Suprapubic skin (tissue), 4 donors: Measurements from ENCODE around the gene BMP10. TPM values are rescaled to one million over a fixed set of nuclear protein-coding genes. Genes with fewer than 3 reads are reported as not detected.

Experiments
- DNase-seq, 2 donors: peaks; one replicate each; pipeline ENCODE4 v3.0.0-alpha.2; 2019; ENCODE audit warnings: low spot score in 2 of 2
- H3K27ac ChIP-seq: fragments of 200-600 bp; sonication (generic); one replicate; pipeline ENCODE4 v1.5.1; 2019
- H3K27me3 ChIP-seq: fragments of 200-600 bp; sonication (generic); one replicate; pipeline ENCODE4 v1.5.1; 2019
- H3K36me3 ChIP-seq: fragments of 200-600 bp; sonication (generic); one replicate; pipeline ENCODE4 v1.5.1; 2019
- H3K4me1 ChIP-seq: fragments of 200-600 bp; sonication (generic); one replicate; pipeline ENCODE4 v1.5.1; 2019
- H3K4me3 ChIP-seq: fragments of 200-600 bp; sonication (generic); one replicate; pipeline ENCODE4 v1.5.1; 2019; ENCODE audit warnings: mild to moderate bottlenecking
- H3K9me3 ChIP-seq: fragments of 200-600 bp; sonication (generic); one replicate; pipeline ENCODE4 v1.5.1; 2019
- EP300 ChIP-seq: sonication (generic); formaldehyde crosslinking; IDR thresholded peaks from one replicate; pipeline ENCODE4 v1.6.1; 2017; ENCODE audit warnings: antibody characterized with exemption
- POLR2A ChIP-seq, 2 donors: fragments of 450-650 bp; IDR thresholded peaks; one replicate each; pipeline ENCODE4 v1.6.1; 2017; ENCODE audit warnings: antibody characterized with exemption in 2 of 2, mild to moderate bottlenecking in 2 of 2, moderate library complexity in 2 of 2
- POLR2AphosphoS5 ChIP-seq, 3 donors: sonication (generic); formaldehyde crosslinking; IDR thresholded peaks; one replicate each; pipeline ENCODE4 v1.6.1; 2017; ENCODE audit warnings: antibody characterized with exemption in 3 of 3
- WGBS: methylation state at CpG from one replicate; pipeline ENCODE4 v1.1.5; 2018; 5-methylcytosine and 5-hydroxymethylcytosine counted together
- total RNA-seq, 4 donors: library from RNA; depleted of rRNA; stranded (reverse); fragments of >200 nt; gene quantifications; one replicate each; pipeline ENCODE4 v1.1.0, GENCODE V29; 2016
- TF ChIP-seq, protein P1 (sequence below), 2 donors: fragments of 200-600 bp in 1 of 2; fragments of 450-650 bp in 1 of 2; sonication (generic) in 1 of 2; IDR thresholded peaks; one replicate each; pipeline ENCODE4 v1.5.1; 2016 to 2019; ENCODE audit warnings: antibody characterized with exemption in 2 of 2, mild to moderate bottlenecking in 1 of 2, moderate library complexity in 1 of 2

Gene BMP10, protein sequence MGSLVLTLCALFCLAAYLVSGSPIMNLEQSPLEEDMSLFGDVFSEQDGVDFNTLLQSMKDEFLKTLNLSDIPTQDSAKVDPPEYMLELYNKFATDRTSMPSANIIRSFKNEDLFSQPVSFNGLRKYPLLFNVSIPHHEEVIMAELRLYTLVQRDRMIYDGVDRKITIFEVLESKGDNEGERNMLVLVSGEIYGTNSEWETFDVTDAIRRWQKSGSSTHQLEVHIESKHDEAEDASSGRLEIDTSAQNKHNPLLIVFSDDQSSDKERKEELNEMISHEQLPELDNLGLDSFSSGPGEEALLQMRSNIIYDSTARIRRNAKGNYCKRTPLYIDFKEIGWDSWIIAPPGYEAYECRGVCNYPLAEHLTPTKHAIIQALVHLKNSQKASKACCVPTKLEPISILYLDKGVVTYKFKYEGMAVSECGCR
- not detected for total RNA-seq

DNA sequence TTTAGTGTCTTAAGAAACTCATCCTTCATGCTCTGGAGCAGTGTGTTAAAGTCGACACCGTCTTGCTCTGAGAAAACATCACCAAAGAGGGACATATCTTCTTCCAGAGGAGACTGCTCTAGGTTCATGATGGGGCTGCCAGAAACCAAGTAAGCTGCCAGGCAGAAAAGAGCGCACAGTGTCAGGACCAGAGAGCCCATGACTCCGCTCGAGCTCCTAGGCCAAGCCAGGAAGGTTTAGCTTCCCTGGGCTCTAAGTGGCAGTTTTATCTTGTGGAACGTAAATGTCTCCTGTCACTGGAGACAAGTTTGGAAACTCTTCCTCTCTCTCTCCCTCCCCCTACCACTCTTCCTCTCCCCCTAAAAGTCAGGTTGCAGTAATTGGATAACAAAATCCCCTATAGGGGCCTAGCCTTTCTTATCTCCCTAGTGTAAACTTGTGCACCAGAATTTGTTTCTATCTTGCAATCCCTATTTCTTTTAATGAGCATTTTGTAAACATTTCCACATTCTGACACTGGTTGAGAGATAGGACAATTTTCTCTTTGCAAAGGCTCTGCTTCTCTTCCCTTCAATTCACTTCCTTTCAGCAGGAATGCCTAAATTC is at the start of gene BMP10:
BMP10 (minus strand) TSS at position 239 of the 606 bp plus-strand sequence; CDS start at position 200, 39 bp downstream.
- Histone ChIP-seq H3K4me3 (no peak within 1 kb of the TSS), H3K9me3 (no peaks in the 10 kb centered on the region), H3K36me3 (no peaks in the 10 kb centered on the region), H3K27me3 (no peaks in the 10 kb centered on the region), H3K4me1 (no peaks in the 10 kb centered on the region), H3K27ac (no peak within 1 kb of the TSS)
- 91% methylated on average over 6 of the region's 6 CpGs for WGBS
- TF ChIP-seq EP300 (no peak), POLR2AphosphoS5 (IDR thresholded peaks at IDR 0.05) (no peak), POLR2A (IDR thresholded peaks at IDR 0.05) (no peak)
- TF ChIP-seq, protein P1, sequence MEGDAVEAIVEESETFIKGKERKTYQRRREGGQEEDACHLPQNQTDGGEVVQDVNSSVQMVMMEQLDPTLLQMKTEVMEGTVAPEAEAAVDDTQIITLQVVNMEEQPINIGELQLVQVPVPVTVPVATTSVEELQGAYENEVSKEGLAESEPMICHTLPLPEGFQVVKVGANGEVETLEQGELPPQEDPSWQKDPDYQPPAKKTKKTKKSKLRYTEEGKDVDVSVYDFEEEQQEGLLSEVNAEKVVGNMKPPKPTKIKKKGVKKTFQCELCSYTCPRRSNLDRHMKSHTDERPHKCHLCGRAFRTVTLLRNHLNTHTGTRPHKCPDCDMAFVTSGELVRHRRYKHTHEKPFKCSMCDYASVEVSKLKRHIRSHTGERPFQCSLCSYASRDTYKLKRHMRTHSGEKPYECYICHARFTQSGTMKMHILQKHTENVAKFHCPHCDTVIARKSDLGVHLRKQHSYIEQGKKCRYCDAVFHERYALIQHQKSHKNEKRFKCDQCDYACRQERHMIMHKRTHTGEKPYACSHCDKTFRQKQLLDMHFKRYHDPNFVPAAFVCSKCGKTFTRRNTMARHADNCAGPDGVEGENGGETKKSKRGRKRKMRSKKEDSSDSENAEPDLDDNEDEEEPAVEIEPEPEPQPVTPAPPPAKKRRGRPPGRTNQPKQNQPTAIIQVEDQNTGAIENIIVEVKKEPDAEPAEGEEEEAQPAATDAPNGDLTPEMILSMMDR (IDR thresholded peaks at IDR 0.05), result no peak
- no peak for DNase-seq

DNA sequence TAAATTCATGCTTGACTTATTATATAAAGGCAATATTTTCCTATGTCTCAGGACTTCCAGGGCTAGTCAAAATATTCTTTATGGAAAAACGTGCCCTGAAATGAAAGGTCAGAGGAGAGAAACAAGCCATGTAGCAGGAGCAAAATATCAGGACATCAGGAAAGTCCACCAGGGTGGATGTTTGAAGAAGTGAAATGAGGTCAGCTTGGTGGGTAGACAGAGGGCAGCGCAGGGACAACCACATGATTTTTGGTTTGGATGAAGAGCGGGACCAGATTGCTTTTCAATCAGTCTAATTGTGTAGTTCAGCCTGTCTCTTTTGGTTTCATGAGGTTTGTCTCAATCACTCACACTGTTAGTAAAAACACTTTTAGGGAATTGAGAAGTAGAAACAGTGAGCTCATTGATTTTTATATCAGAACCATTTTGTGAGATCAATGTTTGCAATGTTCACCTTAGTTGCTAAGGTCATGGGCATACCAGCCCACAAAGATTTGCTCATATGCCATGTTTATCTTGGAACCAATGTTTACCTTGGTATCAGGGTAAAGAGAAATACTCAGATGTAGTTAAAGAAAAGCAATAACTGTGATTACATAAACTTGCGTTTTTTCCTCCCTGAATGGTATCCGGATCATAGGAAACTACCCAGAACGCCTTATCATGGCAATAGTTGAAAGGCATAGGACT is 49.4 kb upstream of the BMP10 start:
- WGBS, result 87% methylated on average over 6 of the region's 6 CpGs

DNA sequence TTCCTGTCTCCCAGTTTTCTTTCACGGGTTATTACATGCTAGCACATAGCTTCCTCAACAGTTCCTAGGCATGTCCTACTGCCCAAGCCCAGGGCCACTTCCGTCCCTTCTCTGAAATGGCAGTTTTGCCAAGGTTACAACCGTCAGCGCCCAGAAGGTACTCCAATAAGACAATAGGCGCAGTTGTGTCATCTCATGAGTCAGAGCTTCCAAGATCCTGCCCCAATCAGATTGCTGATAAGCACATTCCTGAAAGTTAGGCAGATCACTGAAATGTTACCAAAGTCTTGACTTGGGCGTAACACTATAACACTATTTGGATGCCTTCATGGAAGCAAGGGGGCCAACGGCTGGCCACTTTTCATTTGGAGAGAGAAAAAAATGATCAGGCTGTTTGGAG is 47.3 kb upstream of the BMP10 start:
- H3K36me3 ChIP-seq, result no peaks in the 10 kb centered on the region
- TF ChIP-seq POLR2A (IDR thresholded peaks at IDR 0.05), result no peak
- TF ChIP-seq POLR2AphosphoS5 (IDR thresholded peaks at IDR 0.05), result no peak
- no peak for TF ChIP-seq EP300
- H3K27ac ChIP-seq, result no peak overlapping the region
- no peaks in the 10 kb centered on the region for H3K9me3 ChIP-seq
- no peaks in the 10 kb centered on the region for H3K27me3 ChIP-seq
- peaks cover 6% of the 10 kb centered on the region for H3K4me1 ChIP-seq
- H3K4me3 ChIP-seq, result no peak overlapping the region
- 72% methylated on average over 7 of the region's 7 CpGs for WGBS
- DNase-seq, result no peak

More for the DNA sequence above, 49.4 kb upstream of the BMP10 start:
- Histone ChIP-seq H3K27me3 (no peaks in the 10 kb centered on the region), H3K4me3 (no peak overlapping the region), H3K36me3 (no peaks in the 10 kb centered on the region), H3K4me1 (peaks cover 6% of the 10 kb centered on the region), H3K27ac (no peak overlapping the region), H3K9me3 (no peaks in the 10 kb centered on the region)
- TF ChIP-seq, protein P1 (IDR thresholded peaks at IDR 0.05), result no peak
- TF ChIP-seq POLR2AphosphoS5 (IDR thresholded peaks at IDR 0.05) (no peak), EP300 (no peak), POLR2A (IDR thresholded peaks at IDR 0.05) (no peak)
- DNase-seq, result no peak

GRCh38 chr2:68917034-68917718 is 46.0 kb upstream of the BMP10 start:
- no peak for DNase-seq
- WGBS, result 44% methylated on average over 3 of the region's 3 CpGs
- Histone ChIP-seq H3K4me3 (no peak overlapping the region), H3K36me3 (no peaks in the 10 kb centered on the region), H3K9me3 (no peaks in the 10 kb centered on the region), H3K4me1 (peaks cover 6% of the 10 kb centered on the region), H3K27me3 (no peaks in the 10 kb centered on the region), H3K27ac (no peak overlapping the region)
- TF ChIP-seq, protein P1 (IDR thresholded peaks at IDR 0.05), result no peak

DNA sequence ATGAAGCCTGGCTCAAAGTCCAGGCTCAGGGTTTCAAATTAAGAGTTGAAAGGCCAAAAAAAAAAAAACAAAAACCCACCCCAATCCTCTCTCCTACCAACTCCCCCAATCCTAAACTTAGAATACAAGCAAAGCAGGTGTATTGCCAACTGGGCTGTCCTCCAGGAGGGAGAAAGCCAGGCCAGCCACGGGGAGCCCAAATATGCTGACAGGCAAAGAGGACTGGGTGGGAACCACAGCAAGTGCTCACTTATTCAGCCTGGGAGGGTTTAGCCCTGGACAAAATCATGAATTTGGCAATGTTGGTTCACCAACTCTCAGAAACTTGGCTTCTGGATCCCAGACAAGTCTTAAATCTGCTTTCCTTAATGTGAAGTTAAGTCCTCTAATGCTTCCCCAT is 45.0 kb upstream of the BMP10 start:
- no peak overlapping the region for H3K4me3 ChIP-seq
- 42% methylated on average over 1 of the region's 1 CpG for WGBS
- no peaks in the 10 kb centered on the region for H3K36me3 ChIP-seq
- no peak overlapping the region for H3K27ac ChIP-seq
- no peaks in the 10 kb centered on the region for H3K27me3 ChIP-seq
- no peak for DNase-seq
- no peak for TF ChIP-seq POLR2A (IDR thresholded peaks at IDR 0.05)
- TF ChIP-seq EP300, result no peak
- TF ChIP-seq POLR2AphosphoS5 (IDR thresholded peaks at IDR 0.05), result no peak
- TF ChIP-seq, protein P1 (IDR thresholded peaks at IDR 0.05), result no peak
- no peaks in the 10 kb centered on the region for H3K9me3 ChIP-seq
- H3K4me1 ChIP-seq, result peaks cover 6% of the 10 kb centered on the region
